SK-N-SH treated with all-trans-retinoic acid at 6 μM for 48 hours (cell line): ENCODE measurements around the gene COL6A3.

ENCODE experiments used
- ATAC-seq: fragments of 200-7000 bp; cut with Tn5 transposase; 3 replicates; pipeline ENCODE4 v1.9.1; 2020; ENCODE audit warnings: mild to moderate bottlenecking, moderate library complexity
- ARNTL ChIP-seq: fragments of 450-650 bp; formaldehyde crosslinking; IDR thresholded peaks from 2 replicates; pipeline ENCODE4 v1.5.0; 2020; ENCODE audit warnings: low read depth, mild to moderate bottlenecking, moderate library complexity, borderline replicate concordance
- BACH2 ChIP-seq: fragments of 250-450 bp; sonication (Bioruptor Pico); IDR thresholded peaks from 2 replicates; pipeline ENCODE4 v1.9.0; 2021; ENCODE audit warnings: mild to moderate bottlenecking, borderline replicate concordance
- CSDC2 ChIP-seq: fragments of 250-450 bp; sonication (Bioruptor Pico); IDR thresholded peaks from 2 replicates; pipeline ENCODE4 v1.5.0; 2020; ENCODE audit warnings: mild to moderate bottlenecking, moderate library complexity
- ESRRG ChIP-seq: fragments of 250-450 bp; sonication (Bioruptor Pico); IDR thresholded peaks from 2 replicates; pipeline ENCODE4 v1.6.1; 2021; ENCODE audit warnings: mild to moderate bottlenecking
- GLIS3 ChIP-seq: fragments of 250-450 bp; sonication (Bioruptor Pico); IDR thresholded peaks from 2 replicates; pipeline ENCODE4 v1.5.0; 2020; ENCODE audit warnings: mild to moderate bottlenecking, moderate library complexity
- OSR1 ChIP-seq: fragments of 250-450 bp; sonication (Bioruptor Pico); IDR thresholded peaks from 2 replicates; pipeline ENCODE4 v1.8.0; 2022; ENCODE audit warnings: moderate library complexity, mild to moderate bottlenecking, inconsistent platforms
- PPARA ChIP-seq: fragments of 250-450 bp; sonication (Bioruptor Pico); IDR thresholded peaks from 2 replicates; pipeline ENCODE4 v1.5.0; 2020; ENCODE audit warnings: mild to moderate bottlenecking, borderline replicate concordance
- RARB ChIP-seq: fragments of 250-450 bp; sonication (Bioruptor Pico); IDR thresholded peaks from 2 replicates; pipeline ENCODE4 v1.8.0; 2021; ENCODE audit warnings: mild to moderate bottlenecking, moderate library complexity
- SNAI2 ChIP-seq: fragments of 250-450 bp; sonication (Bioruptor Pico); IDR thresholded peaks from 2 replicates; pipeline ENCODE4 v1.5.0; 2020; ENCODE audit warnings: mild to moderate bottlenecking, moderate library complexity
- TCF4 ChIP-seq: fragments of 250-450 bp; sonication (Bioruptor Pico); IDR thresholded peaks from 2 replicates; pipeline ENCODE4 v1.8.0; 2021; ENCODE audit warnings: mild to moderate bottlenecking, moderate library complexity, borderline replicate concordance
- TOX ChIP-seq: fragments of 250-450 bp; sonication (Bioruptor Pico); IDR thresholded peaks from 2 replicates; pipeline ENCODE4 v1.8.0; 2021; ENCODE audit warnings: mild to moderate bottlenecking, moderate library complexity, borderline replicate concordance
- ZC3H10 ChIP-seq: fragments of 250-450 bp; sonication (Bioruptor Pico); IDR thresholded peaks from 2 replicates; pipeline ENCODE4 v1.5.1; 2021; ENCODE audit warnings: mild to moderate bottlenecking, moderate library complexity
- ZFP30 ChIP-seq: fragments of 450-650 bp; formaldehyde crosslinking; IDR thresholded peaks from 2 replicates; pipeline ENCODE4 v1.5.0; 2022; ENCODE audit warnings: mild to moderate bottlenecking, moderate library complexity
- ZNF70 ChIP-seq: fragments of 450-650 bp; formaldehyde crosslinking; IDR thresholded peaks from 2 replicates; pipeline ENCODE4 v1.5.0; 2020; ENCODE audit warnings: mild to moderate bottlenecking, moderate library complexity
- ZNF8 ChIP-seq: fragments of 450-650 bp; formaldehyde crosslinking; IDR thresholded peaks from 2 replicates; pipeline ENCODE4 v1.5.0; 2020; ENCODE audit warnings: mild to moderate bottlenecking, moderate library complexity
- TF ChIP-seq, protein P1 (sequence below): fragments of 250-450 bp; sonication (Bioruptor Pico); IDR thresholded peaks from 2 replicates; pipeline ENCODE4 v1.5.1; 2020; ENCODE audit warnings: low read depth, mild to moderate bottlenecking, moderate library complexity
- TF ChIP-seq, protein P2 (sequence below): fragments of 250-450 bp; sonication (Bioruptor Pico); IDR thresholded peaks from 2 replicates; pipeline ENCODE4 v1.8.0; 2020; ENCODE audit warnings: mild to moderate bottlenecking, moderate library complexity, borderline replicate concordance
- TF ChIP-seq, protein P3 (sequence below): fragments of 250-450 bp; sonication (Bioruptor Pico); IDR thresholded peaks from 2 replicates; pipeline ENCODE4 v1.5.0; 2020; ENCODE audit warnings: mild to moderate bottlenecking, moderate library complexity

Gene COL6A3

DNA sequence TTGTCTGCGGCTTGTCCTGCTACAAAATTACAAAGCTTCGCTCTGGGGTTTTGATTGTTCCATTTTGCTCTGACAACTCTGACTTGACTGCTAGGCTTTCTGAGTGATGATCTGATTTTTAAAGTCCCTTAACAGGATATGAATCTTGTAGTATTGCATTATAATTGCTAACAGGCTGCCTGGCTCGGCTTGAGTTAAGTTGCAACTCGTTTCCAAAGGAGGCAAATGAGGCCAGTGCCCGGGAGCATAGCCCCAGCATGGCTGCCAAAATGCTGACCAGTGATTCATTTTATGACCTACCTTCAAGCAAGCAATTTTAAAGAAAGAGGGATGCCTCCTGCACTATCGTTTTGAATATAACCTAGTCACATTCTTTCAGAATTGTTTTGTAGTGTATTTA, 135.4 kb downstream of the COL6A3 start:
- ATAC-seq: peak; percentile 41
- no peak for TF ChIP-seq TCF4 (CRISPR knock-in tag)
- TF ChIP-seq, protein P1, sequence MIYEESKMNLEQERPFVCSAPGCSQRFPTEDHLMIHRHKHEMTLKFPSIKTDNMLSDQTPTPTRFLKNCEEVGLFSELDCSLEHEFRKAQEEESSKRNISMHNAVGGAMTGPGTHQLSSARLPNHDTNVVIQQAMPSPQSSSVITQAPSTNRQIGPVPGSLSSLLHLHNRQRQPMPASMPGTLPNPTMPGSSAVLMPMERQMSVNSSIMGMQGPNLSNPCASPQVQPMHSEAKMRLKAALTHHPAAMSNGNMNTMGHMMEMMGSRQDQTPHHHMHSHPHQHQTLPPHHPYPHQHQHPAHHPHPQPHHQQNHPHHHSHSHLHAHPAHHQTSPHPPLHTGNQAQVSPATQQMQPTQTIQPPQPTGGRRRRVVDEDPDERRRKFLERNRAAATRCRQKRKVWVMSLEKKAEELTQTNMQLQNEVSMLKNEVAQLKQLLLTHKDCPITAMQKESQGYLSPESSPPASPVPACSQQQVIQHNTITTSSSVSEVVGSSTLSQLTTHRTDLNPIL (CRISPR knock-in tag): no peak
- TF ChIP-seq ZNF70: no peak
- no peak for TF ChIP-seq TOX (CRISPR knock-in tag)
- no peak for TF ChIP-seq ZFP30 (CRISPR knock-in tag)
- no peak for TF ChIP-seq ARNTL (CRISPR knock-in tag)
- TF ChIP-seq, protein P2, sequence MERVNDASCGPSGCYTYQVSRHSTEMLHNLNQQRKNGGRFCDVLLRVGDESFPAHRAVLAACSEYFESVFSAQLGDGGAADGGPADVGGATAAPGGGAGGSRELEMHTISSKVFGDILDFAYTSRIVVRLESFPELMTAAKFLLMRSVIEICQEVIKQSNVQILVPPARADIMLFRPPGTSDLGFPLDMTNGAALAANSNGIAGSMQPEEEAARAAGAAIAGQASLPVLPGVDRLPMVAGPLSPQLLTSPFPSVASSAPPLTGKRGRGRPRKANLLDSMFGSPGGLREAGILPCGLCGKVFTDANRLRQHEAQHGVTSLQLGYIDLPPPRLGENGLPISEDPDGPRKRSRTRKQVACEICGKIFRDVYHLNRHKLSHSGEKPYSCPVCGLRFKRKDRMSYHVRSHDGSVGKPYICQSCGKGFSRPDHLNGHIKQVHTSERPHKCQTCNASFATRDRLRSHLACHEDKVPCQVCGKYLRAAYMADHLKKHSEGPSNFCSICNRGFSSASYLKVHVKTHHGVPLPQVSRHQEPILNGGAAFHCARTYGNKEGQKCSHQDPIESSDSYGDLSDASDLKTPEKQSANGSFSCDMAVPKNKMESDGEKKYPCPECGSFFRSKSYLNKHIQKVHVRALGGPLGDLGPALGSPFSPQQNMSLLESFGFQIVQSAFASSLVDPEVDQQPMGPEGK (CRISPR knock-in tag): no peak
- TF ChIP-seq ZC3H10 (CRISPR knock-in tag): no peak
- TF ChIP-seq PPARA (CRISPR knock-in tag): no peak
- TF ChIP-seq CSDC2 (CRISPR knock-in tag): no peak
- TF ChIP-seq ESRRG (CRISPR knock-in tag): no peak
- TF ChIP-seq, protein P3, sequence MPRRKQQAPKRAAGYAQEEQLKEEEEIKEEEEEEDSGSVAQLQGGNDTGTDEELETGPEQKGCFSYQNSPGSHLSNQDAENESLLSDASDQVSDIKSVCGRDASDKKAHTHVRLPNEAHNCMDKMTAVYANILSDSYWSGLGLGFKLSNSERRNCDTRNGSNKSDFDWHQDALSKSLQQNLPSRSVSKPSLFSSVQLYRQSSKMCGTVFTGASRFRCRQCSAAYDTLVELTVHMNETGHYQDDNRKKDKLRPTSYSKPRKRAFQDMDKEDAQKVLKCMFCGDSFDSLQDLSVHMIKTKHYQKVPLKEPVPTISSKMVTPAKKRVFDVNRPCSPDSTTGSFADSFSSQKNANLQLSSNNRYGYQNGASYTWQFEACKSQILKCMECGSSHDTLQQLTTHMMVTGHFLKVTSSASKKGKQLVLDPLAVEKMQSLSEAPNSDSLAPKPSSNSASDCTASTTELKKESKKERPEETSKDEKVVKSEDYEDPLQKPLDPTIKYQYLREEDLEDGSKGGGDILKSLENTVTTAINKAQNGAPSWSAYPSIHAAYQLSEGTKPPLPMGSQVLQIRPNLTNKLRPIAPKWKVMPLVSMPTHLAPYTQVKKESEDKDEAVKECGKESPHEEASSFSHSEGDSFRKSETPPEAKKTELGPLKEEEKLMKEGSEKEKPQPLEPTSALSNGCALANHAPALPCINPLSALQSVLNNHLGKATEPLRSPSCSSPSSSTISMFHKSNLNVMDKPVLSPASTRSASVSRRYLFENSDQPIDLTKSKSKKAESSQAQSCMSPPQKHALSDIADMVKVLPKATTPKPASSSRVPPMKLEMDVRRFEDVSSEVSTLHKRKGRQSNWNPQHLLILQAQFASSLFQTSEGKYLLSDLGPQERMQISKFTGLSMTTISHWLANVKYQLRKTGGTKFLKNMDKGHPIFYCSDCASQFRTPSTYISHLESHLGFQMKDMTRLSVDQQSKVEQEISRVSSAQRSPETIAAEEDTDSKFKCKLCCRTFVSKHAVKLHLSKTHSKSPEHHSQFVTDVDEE: no peak
- TF ChIP-seq OSR1 (CRISPR knock-in tag): no peak
- TF ChIP-seq ZNF8: no peak
- TF ChIP-seq BACH2 (CRISPR knock-in tag): no peak
- TF ChIP-seq GLIS3 (CRISPR knock-in tag): no peak

DNA sequence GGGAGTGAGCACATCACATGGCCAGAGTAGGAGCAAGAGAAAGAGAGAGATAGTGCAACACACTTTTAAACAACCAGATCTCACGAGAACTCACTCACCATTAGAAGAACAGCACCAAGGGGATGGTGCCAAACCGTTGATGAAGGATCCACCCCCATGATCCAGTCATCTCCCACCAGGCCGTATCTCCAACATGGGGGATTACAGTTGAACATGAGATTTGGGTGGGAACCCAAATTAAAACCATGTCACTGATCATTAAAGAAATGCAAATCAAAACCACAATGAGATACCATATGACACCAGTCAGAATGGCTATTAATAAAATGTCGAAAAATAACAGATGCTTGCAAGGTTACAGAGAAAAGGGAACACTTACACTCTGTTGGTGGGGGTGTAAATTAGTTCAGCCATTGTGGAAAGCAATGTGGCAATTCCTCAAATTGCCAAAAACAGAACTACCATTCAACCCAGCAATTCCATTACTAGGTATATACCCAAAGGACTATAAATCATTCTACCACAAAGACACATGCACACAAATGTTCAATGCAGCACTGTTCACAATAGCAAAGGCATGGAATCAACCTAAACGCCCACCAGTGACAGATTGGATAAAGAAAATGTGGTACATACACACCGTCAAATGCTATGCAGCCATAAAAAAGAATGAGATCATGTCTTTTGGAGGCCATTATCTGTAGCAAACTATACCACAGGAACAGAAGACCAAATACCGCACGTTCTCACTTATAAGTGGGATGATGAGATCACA, 137.1 kb downstream of the COL6A3 start:
- no peak for ATAC-seq
- no peak for TF ChIP-seq ESRRG (CRISPR knock-in tag)
- TF ChIP-seq ZFP30 (CRISPR knock-in tag): no peak
- TF ChIP-seq, protein P2 (CRISPR knock-in tag): no peak
- TF ChIP-seq, protein P3: no peak
- no peak for TF ChIP-seq SNAI2 (CRISPR knock-in tag)
- TF ChIP-seq ZC3H10 (CRISPR knock-in tag): no peak
- no peak for TF ChIP-seq ZNF8
- no peak for TF ChIP-seq RARB (CRISPR knock-in tag)
- TF ChIP-seq, all 23 proteins: peak for 0
